Testis (tissue), 2 donors: ENCODE data around the gene RGS6.

Experiments
- POLR2A ChIP-seq: fragments of 450-650 bp; IDR thresholded peaks from one replicate; pipeline ENCODE4 v1.6.1; 2017; ENCODE audit warnings: antibody characterized with exemption, mild to moderate bottlenecking, moderate library complexity
- TF ChIP-seq, protein P1 (sequence below), 3 experiments: fragments of 450-650 bp in 2 of 3; fragments of 200-600 bp in 1 of 3; sonication (generic) in 1 of 3; IDR thresholded peaks; one replicate each; pipeline ENCODE4 v1.5.1; 2016 to 2019; ENCODE audit warnings: antibody characterized with exemption in 3 of 3, mild to moderate bottlenecking in 2 of 3, moderate library complexity in 1 of 3

- TF ChIP-seq, protein P1, sequence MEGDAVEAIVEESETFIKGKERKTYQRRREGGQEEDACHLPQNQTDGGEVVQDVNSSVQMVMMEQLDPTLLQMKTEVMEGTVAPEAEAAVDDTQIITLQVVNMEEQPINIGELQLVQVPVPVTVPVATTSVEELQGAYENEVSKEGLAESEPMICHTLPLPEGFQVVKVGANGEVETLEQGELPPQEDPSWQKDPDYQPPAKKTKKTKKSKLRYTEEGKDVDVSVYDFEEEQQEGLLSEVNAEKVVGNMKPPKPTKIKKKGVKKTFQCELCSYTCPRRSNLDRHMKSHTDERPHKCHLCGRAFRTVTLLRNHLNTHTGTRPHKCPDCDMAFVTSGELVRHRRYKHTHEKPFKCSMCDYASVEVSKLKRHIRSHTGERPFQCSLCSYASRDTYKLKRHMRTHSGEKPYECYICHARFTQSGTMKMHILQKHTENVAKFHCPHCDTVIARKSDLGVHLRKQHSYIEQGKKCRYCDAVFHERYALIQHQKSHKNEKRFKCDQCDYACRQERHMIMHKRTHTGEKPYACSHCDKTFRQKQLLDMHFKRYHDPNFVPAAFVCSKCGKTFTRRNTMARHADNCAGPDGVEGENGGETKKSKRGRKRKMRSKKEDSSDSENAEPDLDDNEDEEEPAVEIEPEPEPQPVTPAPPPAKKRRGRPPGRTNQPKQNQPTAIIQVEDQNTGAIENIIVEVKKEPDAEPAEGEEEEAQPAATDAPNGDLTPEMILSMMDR (IDR thresholded peaks at IDR 0.05), result no peak
- TF ChIP-seq POLR2A, result no peak
These were observed 386.4 kb downstream of the RGS6 start for GRCh38 chr14:72318648-72319047.
